HG02610 (cell line): ENCODE measurements around the gene GIMAP7.
"Not testable (repeated sequence)": the region's sequence is repeated elsewhere in the genome, so short reads cannot be mapped to it uniquely, and the experiment has no call there.

Experiments used
- ATAC-seq: cut with Tn5 transposase; IDR thresholded peaks from one replicate; pipeline ENCODE4 v1.9.1; 2021; ENCODE audit warnings: mild to moderate bottlenecking, moderate library complexity; ENCODE audit not compliant: unreplicated experiment

The GIMAP7 gene

GRCh38 chr7:150514748-150515222, at the start of gene GIMAP7:
Gene GIMAP7 (plus strand): TSS chr7:150514872. CDS start chr7:150519975, 5,103 bp downstream.
- ATAC-seq, result peak; percentile 70

GRCh38 chr7:150464962-150465361, 49.7 kb upstream of the GIMAP7 start:
- no peak for ATAC-seq

GRCh38 chr7:150465414-150465813, 49.3 kb upstream of the GIMAP7 start:
- no peak for ATAC-seq

- ATAC-seq, result no peak
Observed at GRCh38 chr7:150466477-150466876, 48.2 kb upstream of the GIMAP7 start.

- ATAC-seq, result no peak
Observed at GRCh38 chr7:150468241-150468640, 46.4 kb upstream of the GIMAP7 start.

- ATAC-seq, result no peak
Observed at GRCh38 chr7:150471886-150472285, 42.8 kb upstream of the GIMAP7 start.

GRCh38 chr7:150473902-150474301, 40.8 kb upstream of the GIMAP7 start:
- ATAC-seq, result no peak

- ATAC-seq, result no peak
Observed at GRCh38 chr7:150476285-150476684, 38.4 kb upstream of the GIMAP7 start.

- no peak for ATAC-seq
Observed at GRCh38 chr7:150476819-150477631, 37.6 kb upstream of the GIMAP7 start.

- ATAC-seq, result no peak
Observed at GRCh38 chr7:150479023-150479716, 35.5 kb upstream of the GIMAP7 start.

- ATAC-seq, result no peak
Observed at GRCh38 chr7:150481186-150481920, 33.3 kb upstream of the GIMAP7 start.

GRCh38 chr7:150481922-150482321, 32.8 kb upstream of the GIMAP7 start:
- no peak for ATAC-seq

GRCh38 chr7:150483514-150483913, 31.2 kb upstream of the GIMAP7 start:
- ATAC-seq, result not testable (repeated sequence)

- ATAC-seq, result not testable (repeated sequence)
Observed at GRCh38 chr7:150484071-150484470, 30.6 kb upstream of the GIMAP7 start.

GRCh38 chr7:150487625-150488024, 27.0 kb upstream of the GIMAP7 start:
- ATAC-seq, result no peak

- ATAC-seq, result no peak
Observed at GRCh38 chr7:150489782-150490181, 24.9 kb upstream of the GIMAP7 start.

- not testable (repeated sequence) for ATAC-seq
Observed at GRCh38 chr7:150493442-150493841, 21.2 kb upstream of the GIMAP7 start.

- no peak for ATAC-seq
Observed at GRCh38 chr7:150502519-150502918, 12.2 kb upstream of the GIMAP7 start.

GRCh38 chr7:150503155-150503554, 11.5 kb upstream of the GIMAP7 start:
- ATAC-seq, result no peak

- ATAC-seq, result no peak
Observed at GRCh38 chr7:150503581-150503980, 11.1 kb upstream of the GIMAP7 start.

- no peak for ATAC-seq
Observed at GRCh38 chr7:150507947-150508602, 6.6 kb upstream of the GIMAP7 start.
